Anterior cingulate cortex (tissue), 58 donors: ENCODE results near the gene KCND3.

ENCODE experiments used
- DNase-seq, 58 donors: peaks; one replicate each; lab custom pipeline; 2025; lab: John Stamatoyannopoulos, UW

The KCND3 gene

DNA sequence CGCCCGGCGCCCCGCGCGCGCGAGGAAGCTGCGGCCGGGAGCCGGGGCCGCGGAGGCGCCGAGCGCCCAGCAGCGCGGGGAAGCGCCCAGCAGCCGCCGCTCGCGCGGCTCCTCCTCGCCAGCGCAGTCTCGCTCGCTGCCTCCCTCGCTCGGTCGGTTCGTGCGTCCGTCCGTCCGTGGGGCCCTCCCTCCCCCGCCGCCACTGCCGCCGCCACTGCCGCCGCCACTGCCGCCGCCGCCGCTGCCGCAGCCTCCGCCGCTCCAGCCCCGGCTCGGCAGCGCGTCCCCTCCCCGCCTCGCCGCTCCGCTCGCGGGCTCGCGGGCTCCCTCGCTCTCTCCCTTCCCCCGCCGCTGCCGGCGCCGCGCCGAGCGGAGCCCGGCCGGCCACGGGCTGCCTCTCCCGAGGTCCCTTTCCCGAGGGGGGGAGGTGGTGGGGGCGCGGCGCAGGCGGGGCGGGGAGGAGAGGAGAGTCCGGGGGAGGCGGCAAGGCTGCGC, at the start of gene KCND3:
KCND3 (minus strand) TSS at position 138 of the 495 bp plus-strand sequence.
- DNase-seq: peak in 31 of 58 donors; percentile 17 to 78 (median 40)

DNA sequence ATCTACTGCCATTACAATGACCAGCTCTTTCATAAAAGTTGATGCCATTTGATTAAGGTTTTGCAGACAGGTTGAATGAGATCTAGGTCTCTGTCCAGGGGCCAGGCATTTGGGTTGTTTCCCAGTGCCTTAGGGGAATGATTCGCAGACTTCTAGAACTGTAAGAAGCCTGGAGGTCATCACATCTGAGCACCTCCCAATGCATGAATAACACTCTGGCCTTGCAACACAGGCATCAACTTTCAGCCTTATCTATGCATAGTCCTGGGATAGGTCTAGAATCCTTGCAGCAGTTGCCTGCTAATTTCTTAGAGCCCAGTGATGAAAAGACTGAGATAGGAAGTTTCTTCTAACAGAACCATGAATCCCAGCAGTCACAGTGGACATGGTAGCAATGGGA, 44.8 kb upstream of the KCND3 start:
- no peak for DNase-seq

DNA sequence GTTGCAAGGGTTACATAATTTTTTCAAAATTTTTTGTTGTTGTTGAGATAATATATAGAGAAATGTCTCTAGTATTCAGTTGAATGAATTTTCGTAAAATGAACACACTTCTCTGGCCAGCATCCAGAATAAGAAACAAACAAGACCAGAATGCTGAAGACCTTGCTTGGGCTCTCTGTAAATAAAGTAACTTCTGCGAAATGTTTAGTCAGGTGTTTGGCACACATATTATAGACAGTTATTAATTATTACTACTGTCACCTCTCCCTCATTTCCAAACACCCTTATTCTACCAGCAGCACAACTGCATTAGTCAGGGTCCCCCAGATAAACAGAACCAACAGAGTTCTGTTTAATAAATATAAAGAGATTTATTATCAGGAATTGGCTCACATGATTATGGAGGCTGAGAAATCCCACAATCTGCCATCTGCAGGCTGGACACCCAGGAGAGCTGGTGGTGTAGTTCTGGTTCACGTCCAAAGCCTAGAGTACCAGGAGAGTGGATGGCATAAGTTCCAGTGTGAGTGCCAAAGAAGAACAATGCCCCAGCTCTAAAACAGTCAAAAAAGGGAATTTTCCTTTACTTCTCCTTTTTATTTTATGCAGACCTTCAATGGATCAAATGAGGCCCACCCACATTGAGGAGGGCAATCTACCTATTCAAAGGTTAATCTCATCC, 44.1 kb upstream of the KCND3 start:
- DNase-seq: no peak

DNA sequence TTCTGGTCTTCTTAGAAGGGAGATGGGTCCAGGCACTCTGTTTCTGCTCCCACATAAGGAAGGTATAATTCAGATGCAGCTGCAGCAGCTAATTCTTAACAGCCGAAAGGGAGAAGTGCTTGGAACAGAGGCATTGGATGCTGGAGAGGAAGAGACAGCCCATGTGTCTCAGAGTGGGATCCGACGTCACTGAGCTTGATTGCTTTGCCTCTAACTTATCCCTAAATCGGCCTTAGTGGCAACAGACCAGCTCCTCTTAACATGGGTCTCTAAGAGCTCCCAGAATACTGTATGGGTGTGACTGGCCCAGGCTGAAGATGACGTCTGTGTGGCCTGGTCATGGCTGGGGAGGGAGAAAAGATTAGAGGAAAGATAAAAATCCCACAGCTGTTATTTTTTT, 40.7 kb upstream of the KCND3 start:
- DNase-seq: no peak

DNA sequence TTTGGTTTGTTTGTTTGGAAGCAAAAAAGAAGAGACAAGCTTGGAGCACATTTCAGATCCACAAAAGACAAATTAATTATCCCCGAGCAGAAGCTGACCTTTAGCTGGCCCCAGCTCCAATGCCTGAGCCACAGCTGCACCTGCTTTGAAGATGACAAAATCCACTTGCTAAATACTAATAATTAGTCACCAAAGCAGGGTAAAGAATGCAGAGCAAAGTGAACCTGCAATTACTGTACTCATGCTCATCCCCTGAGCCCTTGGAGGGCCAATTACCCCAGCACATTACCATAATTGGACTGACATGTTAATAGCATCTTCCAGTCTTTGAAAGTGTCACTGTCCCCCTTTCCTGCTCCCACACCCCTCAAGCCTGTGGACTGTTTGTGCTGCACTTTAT, 38.2 kb upstream of the KCND3 start:
- DNase-seq: no peak

DNA sequence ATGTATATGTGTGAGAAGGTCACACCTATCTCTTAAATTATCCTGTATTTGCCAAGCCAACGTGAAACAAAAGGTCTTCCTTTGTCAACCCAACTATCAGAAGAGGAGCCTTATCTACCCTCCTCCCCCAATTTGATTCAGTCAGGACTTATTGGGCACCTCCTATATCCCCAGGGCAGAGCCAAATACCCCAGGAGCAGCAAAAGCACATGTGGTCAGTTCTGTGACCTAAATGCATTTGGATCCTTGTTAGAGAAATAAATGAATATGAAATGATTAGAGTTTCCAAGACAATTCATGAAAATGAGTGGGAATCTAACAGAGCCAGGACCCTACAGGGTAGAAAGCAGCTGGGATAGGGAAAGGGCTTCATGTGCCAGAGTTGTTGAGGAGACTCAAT, 37.0 kb upstream of the KCND3 start:
- DNase-seq: no peak

DNA sequence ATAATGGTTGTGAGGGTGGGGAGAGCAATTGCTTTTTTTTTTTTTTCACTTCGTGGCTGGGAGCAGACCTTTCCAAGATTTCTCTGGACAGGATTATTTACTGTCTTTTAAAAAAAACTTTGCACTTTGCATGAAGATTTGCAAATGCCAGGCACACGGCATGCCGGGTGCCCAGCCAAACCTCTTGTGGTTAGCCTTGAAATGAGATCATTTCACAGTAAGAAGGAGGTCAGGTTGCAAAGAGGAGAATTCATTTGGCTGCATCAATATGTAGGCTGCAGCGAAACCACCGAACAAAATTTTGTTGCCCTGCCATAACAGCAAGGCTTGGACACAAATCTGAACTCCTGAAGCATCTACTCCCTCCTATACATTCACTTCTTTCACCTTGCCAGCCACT, 36.5 kb upstream of the KCND3 start:
- no peak for DNase-seq

DNA sequence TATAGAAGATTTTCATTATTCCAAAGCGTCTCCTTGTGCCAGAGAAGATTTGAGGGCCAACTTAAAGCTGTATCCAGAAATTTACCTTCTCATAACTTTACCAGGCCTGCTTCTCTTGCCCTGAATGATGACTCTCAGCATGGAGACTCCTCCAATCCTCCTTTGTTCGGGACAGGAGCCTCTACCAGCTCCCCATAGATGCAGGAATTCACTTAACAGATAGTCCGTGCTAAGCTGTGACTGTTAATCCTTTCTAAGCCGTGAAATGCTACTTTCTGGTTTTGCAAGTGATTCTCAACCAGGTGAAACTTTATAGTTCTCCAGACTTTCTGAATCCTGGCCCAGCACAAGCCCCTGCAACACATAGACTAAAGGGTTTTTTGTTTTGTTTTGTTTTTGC, 31.8 kb upstream of the KCND3 start:
- no peak for DNase-seq

DNA sequence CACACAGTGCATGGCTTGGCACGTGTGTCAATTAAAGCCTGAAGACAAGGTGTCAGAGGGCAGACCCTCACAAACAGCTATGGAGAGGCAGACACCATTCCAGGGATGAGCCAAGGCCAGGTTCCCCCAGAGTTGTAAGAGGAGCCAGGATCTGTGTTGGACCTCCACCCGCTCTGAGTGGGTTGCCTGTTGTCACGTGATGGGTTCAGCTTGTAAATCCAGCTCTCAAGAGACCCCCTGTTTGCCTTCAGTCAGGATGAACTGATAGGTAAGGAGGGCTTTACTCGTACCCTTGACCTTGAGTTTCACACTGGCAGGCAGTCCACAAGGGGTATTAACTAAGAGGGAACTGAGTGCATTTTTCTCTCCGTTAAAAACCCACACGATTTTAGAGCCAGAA, 27.7 kb upstream of the KCND3 start:
- no peak for DNase-seq

DNA sequence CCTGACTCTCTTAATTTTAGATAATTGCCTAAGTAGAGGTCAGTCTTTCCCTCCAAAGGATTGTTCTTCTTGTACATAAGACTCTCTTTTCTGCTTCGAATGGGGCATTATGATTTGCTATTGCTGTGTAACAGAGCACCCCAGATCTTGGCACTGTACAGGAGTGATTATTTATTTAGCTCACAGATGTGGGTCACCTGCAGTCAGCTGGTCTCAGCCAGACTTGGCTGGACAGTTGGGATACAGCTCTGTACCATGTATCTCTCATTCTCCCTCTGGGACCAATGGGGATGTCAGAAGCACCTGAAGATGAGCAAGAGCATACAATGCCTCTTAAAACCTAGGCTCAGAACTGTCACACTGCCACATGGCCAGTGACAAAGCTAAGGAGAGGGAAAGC, 23.4 kb upstream of the KCND3 start:
- no peak for DNase-seq

DNA sequence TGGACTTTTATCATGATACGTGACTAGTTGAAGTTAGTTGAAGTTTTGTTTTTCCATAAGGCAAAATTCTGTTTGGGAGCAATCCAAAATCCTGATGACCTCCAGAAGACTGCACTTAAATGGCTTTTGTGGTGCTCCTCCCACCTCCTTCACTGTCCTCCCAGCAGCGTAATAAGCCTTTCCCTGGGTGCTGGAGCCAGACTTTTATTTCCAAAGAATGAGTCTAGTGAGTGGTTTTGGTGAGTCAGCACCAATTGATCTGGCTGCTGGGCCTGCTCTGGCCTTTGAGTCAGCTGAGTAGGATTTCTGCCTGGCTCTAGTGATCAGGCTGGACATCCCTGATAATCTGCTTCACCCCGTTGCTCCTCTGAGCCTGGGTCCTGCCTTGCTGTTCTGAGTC, 21.7 kb upstream of the KCND3 start:
- DNase-seq: peak in 2 of 58 donors; percentile 10 to 16

DNA sequence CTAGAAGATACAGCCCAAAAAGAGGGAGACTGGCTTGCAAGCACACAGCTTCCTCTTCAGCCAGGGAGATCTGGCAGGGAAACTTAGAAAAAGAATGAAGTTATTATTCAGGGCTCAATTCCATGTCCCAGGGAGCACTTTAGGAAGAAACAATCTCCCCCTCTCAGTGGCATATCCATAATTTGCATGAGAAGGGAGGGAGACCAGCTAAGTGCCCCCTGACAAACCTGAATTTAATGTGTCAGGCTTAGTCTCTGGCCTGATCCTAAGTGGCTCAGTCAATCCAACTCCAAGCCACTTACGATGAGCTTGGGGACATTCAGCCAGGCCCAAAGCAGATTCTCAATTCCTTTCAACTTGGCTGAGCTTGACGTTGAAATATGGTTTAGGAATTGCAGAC, 17.7 kb upstream of the KCND3 start:
- no peak for DNase-seq

DNA sequence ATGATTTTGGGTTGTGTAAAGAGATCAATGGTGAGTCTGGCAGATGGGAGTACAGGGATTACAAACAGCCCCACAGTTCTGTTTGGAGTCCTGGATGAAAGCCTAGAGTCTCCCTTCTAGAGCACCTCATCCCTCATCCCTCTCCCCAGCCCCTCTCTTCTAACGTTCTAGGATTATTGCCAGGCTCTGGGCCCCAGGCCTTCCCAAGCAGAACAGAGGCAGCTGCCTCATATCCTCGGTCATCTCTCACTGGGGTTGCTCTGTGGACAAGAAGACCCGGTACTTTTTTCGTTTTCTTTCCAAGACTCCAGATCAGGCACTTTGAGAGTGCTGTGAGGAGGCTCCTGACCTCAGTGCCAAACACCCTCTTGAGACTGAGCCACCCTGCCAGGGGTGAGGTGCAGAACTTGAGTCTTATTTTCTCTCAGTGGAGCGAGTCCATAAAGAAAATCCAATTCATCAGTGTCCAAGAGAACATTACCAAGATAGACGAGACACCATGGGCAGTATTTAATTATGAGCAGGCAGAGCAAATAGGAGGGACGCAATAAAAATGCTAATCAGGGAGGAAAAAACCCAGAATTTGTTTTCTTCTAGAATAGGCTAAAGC, 17.1 kb upstream of the KCND3 start:
- peak in 1 of 58 donors; percentile 9 for DNase-seq

DNA sequence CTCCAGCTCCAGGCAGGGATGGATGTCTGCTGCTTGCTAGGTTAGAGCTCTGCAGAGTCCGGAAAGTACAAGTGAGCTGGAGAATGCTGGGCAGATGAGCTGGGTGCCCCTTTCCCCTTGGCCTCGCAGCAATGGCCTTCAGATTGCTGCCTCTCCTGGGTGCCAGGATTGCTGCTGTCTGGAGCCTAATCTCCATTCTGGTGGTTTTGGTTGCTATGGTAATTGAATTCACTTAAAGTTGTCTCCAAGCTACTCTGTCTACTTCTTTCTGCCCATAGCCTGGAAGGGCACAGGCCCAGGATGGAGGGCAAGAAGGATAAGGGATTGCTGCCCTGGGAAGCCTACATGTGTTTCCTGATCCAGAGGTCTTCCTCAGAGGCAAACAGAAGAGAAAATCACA, 14.6 kb upstream of the KCND3 start:
- DNase-seq: no peak

DNA sequence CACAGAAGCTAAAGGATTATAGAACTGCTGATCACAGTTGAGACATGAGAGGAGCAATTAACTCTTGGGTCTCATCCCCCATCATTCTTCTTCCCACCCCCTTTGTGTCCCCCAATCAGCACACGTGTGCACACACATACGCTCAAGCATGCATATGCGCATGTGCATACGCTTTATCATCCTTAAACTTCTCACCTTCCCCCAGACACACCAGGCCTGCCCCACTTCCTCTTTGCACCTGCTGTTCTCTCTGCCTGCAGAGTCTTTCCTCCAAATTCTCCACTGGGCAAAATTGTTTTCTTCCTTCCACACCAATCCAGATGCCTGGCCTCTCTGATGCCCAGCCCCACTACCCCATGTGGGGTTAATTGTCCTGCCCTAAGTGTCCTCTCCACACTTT, 13.0 kb upstream of the KCND3 start:
- no peak for DNase-seq

DNA sequence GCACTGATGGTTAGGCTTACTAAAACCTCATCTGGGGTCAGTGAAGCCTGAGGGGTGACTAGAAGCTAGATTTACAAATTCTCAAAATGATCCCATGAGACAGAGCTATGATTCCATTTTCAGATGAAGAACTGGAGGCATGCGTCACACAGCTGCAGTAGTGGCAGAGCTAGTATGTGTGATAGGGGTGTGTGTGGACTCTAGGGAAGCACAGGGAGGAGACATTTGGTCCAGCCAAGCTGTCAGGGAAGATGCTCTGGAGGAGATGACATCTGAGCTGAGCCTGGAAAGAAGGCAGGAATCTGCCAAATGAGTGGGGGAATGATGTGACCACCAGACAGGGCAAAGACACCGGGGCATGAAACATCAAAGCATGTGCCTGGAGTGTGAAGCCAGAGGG, 12.0 kb upstream of the KCND3 start:
- DNase-seq: peak in 5 of 58 donors; percentile 4 to 38 (median 14)

DNA sequence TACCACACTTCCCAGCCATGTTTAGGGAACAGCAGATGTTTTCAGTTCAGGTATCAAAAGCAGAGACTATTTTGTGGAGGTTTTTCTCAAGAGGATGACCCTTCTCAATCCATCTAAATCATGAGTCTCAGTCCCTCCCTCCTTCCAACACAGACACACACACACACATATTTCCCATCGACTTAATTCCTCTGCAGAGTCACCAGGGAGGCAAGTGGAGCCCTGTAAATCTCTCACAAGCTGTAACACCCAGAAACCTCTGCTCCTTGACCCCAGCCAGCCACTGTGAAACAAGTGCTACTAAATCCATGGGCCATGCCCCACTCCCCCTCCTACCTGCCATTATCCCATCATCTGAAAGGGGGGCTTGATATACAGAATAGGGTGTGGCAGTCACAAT, 10.6 kb upstream of the KCND3 start:
- no peak for DNase-seq

DNA sequence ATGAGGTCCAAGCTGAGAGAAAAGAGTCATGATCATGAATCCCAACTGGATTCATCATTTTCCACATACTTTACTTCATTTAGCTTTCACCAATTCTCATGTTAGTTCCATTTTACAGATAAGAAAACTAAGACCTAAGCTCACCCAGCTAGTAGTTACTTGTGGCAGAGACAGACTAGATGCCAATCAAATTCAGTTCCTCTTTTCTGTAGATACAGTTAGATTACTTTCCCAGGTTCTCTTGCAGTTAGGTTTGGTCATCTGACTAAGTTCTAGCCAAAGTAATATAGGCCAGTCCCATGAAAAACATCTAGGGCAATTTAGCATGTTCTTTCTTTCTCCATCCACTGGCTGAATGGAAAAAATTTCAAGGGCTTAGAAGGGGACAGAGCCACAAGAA, 8.9 kb upstream of the KCND3 start:
- DNase-seq: no peak

DNA sequence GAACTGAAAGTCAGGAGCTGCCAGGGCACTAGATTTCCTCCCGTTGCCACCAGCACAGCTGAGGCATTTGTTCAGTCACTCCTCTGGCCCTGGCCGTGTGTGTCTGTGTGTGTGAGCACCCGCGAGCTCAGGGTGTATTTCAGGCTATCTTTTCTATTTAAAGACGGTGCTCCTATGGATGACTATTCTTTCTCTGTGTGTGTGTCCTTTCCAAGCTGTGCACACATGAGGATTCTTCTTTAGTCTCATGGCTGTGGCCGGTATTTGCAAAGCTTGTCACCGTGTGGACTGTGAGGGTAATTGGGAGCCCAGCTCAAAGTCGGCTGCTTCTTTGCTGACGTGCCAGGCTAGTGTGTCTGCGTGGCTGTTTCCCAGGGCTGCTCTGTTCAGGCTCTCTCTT, 3.0 kb upstream of the KCND3 start:
- DNase-seq: peak in 19 of 58 donors; percentile 16 to 63 (median 34)

DNA sequence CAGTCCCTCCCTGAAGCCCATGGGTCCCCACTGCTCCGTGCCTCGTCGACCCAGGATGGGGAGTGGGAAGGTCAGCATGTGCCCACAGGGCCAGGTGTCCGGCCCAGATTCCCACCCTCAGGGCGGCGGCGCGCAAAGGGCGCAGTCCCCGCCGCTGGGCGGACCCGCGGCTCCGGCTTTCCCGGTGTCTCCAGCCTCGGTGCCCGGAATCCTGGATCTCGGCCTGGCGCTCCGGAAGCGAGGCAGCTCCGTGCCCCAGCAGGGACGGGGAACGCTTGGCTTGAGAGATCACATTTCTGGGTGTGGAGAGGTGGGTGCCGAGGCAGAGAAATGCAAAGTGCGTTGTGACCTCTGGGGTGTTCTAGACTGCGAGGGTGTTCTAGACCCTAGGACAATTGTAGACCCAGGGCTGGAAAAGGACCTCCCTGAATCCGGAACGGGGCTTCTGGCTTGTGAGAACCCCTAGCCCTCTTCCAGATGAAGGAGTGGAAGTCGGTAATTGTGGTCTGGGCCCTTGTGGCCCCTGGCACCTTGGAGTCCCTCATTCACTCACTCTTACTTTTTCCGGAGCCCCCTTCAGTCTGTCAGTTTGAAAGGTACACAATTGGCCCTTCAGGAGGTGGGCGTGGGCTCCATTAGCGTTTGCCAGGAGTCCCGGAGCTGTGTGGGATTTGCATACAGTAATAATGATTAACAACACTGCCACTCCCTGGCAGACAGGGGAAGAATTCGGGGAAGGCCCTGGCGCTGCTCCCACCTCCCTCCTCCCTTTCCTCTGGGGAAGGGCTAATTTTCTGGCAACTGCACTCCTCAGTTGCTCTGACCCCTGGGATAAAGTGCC, 1.6 kb upstream of the KCND3 start:
- peak in 57 of 58 donors; percentile 22 to 87 (median 59) for DNase-seq
